Smooth muscle cell of the umbilical artery (primary cell): ENCODE measurements around the gene ZNF441. TPM values are rescaled to one million over a fixed set of nuclear protein-coding genes. Genes with fewer than 3 reads are reported as not detected.

Source experiments
- total RNA-seq: library from RNA; depleted of rRNA; stranded (reverse); fragments of >200 nt; gene quantifications from 2 replicates; pipeline ENCODE4 v1.2.3, GENCODE V29; 2014

The ZNF441 gene
- 8.1 and 14.0 TPM in 2 replicates for total RNA-seq

GRCh38 chr19:11766597-11767591 lies at the start of gene ZNF441:
ZNF441 (plus strand) TSS chr19:11767000; CDS start chr19:11767194, 194 bp downstream.

GRCh38 chr19:11738746-11739620 lies 27.8 kb upstream of the ZNF441 start, which contains the start of gene ZNF823:
ZNF823 (minus strand) TSS chr19:11738946; CDS start chr19:11738819, 127 bp downstream.

GRCh38 chr19:11798391-11799330 lies 31.9 kb downstream of the ZNF441 start, which contains the start of gene ZNF491:
ZNF491 (plus strand) TSS chr19:11798523; CDS start chr19:11805954, 7,431 bp downstream.

GRCh38 chr19:11814029-11814699 lies 47.4 kb downstream of the ZNF441 start, which contains the start of gene ZNF440:
ZNF440 (plus strand) TSS chr19:11814273; CDS start chr19:11814448, 175 bp downstream.

Other genes starting within 250 kb of the ZNF441 start
- 24.9 and 26.1 TPM in 2 replicates for gene ECSIT, start 237.9 kb upstream of the ZNF441 start, total RNA-seq
- 29.5 and 106 TPM in 2 replicates for gene CNN1, start 228.1 kb upstream of the ZNF441 start, total RNA-seq
- gene ELOF1, start 207.8 kb upstream of the ZNF441 start, total RNA-seq = 23.4 and 27.3 TPM in 2 replicates
- 0.59 TPM in 1 of 2 replicates, not detected in the other for gene ACP5, start 189.4 kb upstream of the ZNF441 start, total RNA-seq
- 22.1 and 27.0 TPM in 2 replicates for gene ZNF627, start 169.5 kb upstream of the ZNF441 start, total RNA-seq
- gene ZNF823, start 28.1 kb upstream of the ZNF441 start, total RNA-seq = 5.6 and 6.4 TPM in 2 replicates
- gene ZNF491, start 31.5 kb downstream of the ZNF441 start, total RNA-seq = 4.4 and 5.3 TPM in 2 replicates
- 9.8 and 11.9 TPM in 2 replicates for gene ZNF440, start 47.3 kb downstream of the ZNF441 start, total RNA-seq
- gene ZNF439, start 81.7 kb downstream of the ZNF441 start, total RNA-seq = 8.9 and 11.0 TPM in 2 replicates
- gene ZNF69, start 120.8 kb downstream of the ZNF441 start, total RNA-seq = 19.3 and 20.1 TPM in 2 replicates
- gene ZNF700, start 158.1 kb downstream of the ZNF441 start, total RNA-seq = 9.2 and 11.9 TPM in 2 replicates
- 1.2 and 2.7 TPM in 2 replicates for gene ZNF763, start 198.0 kb downstream of the ZNF441 start, total RNA-seq